GM21825 (cell line): ENCODE measurements around the gene COMMD1.
"Not testable (repeated sequence)": the region's sequence is repeated elsewhere in the genome, so short reads cannot be mapped to it uniquely, and the experiment has no call there.

Experiments used
- ATAC-seq: cut with Tn5 transposase; IDR thresholded peaks from one replicate; pipeline ENCODE4 v1.9.1; 2021; ENCODE audit warnings: mild to moderate bottlenecking, moderate library complexity; ENCODE audit not compliant: unreplicated experiment

COMMD1 gene

GRCh38 chr2:62133320-62133823, 227.9 kb downstream of the COMMD1 start:
- ATAC-seq = no peak

DNA sequence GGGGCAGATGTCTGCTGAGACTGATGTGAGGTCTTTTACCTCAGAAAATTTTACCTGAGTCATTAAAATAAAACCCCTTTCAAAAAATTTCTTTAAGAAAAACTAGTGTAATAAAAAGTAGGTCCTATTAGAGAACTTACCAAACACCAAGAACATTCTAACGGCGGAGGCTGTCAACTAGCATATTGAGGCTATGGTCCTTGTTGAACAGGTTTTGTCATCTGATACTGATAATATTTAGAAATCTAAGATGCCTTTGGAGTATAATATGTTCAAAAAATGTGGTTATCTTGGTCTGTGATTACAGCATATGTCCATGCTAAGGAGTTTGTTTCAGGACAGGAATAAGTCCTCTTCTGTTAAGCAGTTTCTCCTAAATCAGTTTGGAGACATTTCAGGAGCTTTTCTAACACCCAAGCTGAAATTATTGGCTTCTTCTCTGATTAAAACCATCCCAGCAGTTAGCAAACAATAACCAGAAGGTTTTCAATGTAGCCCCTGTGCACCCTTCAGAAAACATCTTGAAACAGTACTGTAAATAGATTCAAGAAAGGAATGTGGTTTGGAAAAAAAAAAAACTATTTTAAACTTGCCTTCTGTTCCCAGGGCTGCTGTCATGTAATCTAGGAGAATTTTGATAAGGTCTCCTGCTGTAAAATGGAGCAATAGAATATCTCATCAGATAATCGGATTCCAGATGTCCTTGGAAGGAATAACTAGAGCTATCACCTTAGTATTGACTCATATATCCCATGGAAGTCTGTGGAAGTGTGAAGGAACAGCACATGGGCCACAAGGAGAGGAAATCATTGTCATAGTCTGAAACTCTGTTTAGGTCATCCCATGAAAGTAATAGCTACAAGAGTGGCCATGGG, 231.7 kb downstream of the COMMD1 start:
- ATAC-seq = no peak

DNA sequence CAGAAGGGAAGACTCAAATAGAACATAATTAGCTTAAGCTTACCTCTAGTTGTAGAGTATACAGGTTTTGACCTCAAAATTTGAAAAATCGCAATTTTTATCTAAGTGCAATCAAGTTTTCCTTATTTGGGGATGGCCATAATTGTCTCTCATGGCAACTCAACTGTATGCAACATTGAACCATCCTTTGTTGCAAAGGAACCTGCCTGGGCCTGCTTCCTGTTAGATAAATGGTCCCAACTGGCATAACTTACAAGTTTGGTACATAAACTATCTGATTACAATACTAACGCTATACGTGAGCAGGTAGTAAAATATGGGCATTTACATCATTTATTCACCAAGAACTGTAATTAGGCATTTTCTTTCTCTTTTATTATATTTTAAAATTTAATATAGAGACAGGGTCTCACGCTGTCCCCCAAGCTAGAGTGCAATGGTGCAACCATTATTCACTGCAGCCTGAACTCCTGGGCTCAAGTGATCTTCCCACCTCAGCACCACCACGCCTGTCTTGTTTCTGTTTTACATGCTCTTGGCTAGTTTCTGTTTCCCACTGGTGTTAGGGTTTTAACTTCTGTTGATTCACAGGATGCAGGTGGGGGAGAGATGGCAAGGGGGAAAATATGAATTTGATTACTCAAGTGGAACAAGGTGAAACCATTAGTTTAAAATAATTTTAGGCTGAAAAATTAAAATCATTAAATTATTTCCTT, 235.1 kb downstream of the COMMD1 start:
- ATAC-seq = peak; percentile 61

GRCh38 chr2:62141142-62141740, 235.8 kb downstream of the COMMD1 start:
- no peak for ATAC-seq

- ATAC-seq = peak; percentile 46
Observed at GRCh38 chr2:62142054-62142453, 236.6 kb downstream of the COMMD1 start.

DNA sequence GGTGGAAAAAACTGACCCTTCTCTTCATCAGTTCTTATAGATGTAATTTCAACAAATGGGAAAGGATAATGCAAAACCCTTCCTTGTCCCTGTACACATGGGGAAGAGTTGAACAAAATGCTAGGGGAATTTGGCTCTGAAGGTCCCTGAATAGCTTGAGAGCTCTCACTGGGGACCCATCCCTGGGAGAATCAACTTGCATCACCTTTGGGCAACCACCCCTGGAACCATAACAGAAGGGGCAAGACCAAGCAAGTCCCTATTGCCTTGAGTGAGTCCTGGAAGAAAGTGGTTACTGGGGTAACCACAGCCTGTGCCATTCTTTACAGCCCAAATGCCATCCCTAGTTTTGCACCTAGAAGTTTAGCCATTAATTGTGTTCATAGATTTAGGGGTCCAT, 238.2 kb downstream of the COMMD1 start:
- no peak for ATAC-seq

DNA sequence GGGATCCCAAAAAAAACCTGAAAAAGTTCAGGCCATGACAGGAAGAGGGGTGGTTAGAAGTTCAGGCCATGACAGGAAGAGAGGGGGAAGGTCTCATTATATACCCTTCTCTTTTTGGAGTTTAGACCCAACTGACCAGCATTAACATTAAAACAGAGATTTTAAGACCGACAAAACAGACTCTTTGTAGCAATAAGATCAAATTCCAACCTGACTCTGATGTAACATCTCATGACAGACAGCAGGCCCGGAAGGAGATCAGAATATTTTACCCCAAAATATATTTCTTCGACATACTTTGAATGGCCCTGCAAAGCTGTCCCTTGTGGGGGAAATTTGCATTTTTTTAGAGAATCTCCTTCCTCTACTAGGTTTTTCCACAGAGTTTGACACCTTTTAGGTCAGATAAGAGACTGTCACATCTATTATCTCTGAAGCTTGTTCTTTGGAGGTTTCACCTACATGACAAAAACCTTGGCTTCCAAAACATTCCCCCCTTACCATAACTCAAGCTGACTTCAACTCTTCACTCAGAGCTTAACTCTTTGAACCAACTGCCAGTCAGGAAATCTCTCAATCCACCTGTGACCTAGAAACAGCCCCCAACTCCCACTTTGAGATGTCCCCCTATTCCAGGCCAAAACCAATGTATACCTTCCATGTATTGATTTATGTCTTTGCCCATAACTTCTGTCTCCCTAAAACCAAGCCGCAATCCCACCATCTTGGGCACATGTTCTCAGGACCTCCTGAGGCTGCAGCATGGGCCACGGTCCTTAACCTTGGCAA, 239.4 kb downstream of the COMMD1 start:
- no peak for ATAC-seq

GRCh38 chr2:62145478-62146100, 240.1 kb downstream of the COMMD1 start:
- peak; percentile 41 for ATAC-seq

- ATAC-seq = not testable (repeated sequence)
Observed at GRCh38 chr2:62146790-62147189, 241.3 kb downstream of the COMMD1 start.

GRCh38 chr2:62147610-62148301, 242.3 kb downstream of the COMMD1 start:
- no peak for ATAC-seq

DNA sequence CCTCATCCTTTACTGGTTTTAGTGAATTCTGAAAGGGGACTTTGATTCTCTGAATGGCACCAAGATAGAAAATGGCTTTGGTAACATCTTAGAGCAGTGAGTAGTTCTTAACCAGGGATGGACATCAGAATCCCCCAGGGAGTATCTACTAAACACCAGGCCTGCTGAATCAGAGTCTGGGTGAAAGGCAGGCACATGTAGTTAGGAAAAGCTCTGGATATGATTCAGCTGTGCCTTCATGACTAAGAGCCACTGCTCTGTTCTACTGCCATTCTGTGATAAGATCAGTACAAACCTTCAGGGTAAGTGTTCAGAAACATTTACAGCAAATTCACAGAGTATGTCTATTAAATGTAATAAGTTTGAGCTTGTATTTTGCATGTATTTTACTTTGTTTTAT, 244.2 kb downstream of the COMMD1 start:
- no peak for ATAC-seq

DNA sequence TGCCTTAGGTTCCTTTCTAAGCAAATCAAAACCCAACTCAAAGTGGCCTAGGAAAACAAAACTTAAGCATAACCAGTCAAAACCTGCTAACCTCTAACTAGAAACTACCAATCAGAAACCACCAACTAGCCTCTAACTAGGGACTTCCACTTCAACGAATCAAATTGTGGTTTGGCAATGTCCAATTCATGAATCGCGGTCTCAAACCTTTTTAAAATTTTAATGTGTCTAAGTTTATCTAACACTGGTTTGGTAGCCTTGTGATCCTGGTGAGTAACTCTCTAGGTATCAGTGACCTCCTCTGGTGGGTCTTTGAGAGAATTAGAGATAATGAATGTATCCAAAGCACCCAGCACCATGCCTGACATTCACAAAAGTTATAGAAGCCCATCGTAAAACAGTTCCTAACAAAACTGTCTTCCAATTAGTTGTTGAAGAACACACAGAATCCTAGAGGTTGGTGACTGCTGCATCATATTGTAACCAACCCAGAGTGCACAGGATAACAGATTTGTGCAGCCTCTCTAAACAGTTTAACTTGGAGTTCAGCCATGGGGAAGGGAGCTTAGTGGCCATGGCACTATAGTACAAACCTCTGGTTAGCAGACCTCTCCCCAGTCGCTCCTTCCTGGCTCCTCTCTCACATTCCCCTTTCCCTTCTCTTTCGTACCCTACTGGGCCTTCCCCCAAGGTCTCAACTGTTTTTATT, 245.3 kb downstream of the COMMD1 start:
- no peak for ATAC-seq

DNA sequence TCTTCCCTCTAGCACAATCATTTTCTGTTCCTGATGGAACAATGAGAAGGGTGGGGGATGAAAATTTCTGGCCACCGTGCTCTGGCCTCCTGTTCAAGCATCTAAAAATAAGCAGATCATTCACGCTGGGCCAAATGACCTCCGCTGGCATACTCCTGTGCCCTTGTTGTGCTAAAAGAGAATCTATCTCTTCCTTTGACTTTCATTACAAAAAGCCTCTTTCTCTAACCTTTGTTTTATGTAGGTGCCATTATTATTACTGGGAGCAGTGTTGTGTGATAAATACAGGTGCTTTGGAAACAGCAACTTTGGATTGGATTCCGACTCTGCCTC, 245.8 kb downstream of the COMMD1 start:
- ATAC-seq = no peak

DNA sequence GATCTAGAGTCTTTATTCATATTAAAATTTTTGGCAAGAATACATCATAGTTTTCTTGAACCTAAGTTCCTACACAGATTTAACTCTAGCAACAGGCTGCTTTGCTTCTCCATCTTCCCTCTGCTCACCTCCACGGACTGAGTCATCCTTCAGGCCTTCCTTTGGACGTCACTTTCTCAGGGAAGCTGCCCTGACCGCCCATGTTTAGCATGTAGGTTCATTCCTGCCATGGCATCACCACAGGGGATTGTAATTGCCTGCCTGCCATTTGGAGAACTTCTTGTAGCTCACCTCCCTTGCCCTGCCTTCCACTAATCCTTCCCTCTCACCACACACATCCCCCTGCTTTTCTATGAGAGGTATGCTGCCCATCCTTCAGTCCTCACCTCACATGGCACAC, 246.5 kb downstream of the COMMD1 start:
- no peak for ATAC-seq

GRCh38 chr2:62156861-62157496, 251.5 kb downstream of the COMMD1 start:
- no peak for ATAC-seq

- ATAC-seq = no peak
Observed at GRCh38 chr2:62158444-62159121, 253.1 kb downstream of the COMMD1 start.

DNA sequence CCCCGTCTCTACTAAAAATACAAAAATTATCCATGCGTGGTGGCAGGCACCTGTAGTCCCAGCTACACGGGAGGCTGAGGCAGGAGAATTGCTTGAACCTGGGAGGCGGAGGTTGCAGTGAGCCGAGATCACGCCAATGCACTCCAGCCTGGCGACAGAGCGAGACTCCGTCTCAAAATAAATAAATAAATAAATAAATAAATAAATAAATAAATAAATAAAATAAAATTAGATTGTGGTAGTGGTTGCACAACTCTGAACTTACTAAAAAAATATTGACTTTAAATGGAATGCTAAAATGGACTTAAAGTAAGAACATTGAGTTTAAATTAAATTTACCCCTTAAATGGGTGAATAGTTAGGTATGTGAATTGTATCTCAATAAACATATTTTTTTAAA, 255.2 kb downstream of the COMMD1 start:
- not testable (repeated sequence) for ATAC-seq
